ENCODE measurements around the gene FBXL13.
"Not testable (repeated sequence)": the region's sequence is repeated elsewhere in the genome, so short reads cannot be mapped to it uniquely, and the experiment has no call there.

FBXL13 gene

GRCh38 chr7:102810916-102811315 lies 263.7 kb downstream of the FBXL13 start:
- DNase-seq: no peak

DNA sequence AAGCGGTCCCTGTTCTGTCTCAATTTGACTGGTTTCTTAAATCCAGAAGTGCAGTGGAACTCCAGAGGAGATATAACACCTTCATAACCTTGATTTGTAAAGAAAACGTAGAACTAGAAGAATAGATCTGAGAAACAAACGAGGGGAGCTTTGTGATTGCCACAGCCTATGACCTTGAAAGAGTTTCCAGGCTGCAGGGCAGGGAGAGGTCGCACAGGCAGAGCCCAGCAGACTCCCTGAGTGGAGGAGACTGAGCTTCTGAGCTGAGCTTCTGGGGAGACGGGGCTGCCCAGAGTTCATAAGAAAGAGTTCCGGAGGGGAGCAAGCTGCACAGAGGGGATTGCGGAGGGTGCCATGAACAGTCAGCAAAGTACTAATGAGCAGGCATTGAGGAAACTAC lies 268.0 kb downstream of the FBXL13 start:
- DNase-seq: no peak

DNA sequence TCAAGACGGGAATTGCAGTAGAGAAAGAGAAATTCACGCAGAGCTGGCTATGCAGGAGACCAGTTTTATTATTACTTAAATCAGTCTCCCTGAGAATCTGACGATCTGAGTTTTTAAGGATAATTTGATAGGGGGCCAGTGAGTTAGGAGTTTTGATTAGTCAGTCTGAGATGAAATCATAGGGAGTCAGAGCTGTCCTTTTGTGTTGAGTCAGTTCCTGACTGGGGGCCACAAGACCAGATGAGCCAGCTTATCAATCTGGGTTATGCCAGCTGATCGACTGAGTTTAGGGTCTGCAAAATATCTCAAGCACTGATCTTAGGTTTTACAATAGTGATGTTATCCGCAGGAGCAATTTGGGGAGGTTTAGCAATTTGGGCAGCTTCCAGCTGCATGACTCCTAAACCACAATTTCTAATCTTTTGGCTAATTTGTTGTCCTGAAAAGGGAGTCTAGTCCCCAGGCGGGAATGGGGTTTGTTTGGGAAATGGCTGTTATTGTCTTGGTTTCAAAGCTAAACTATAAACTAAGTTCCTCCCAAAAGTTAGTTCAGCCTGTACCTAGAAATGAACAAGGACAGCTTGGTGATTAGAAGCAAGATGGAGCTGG lies 278.5 kb downstream of the FBXL13 start:
- not testable (repeated sequence) for DNase-seq

DNA sequence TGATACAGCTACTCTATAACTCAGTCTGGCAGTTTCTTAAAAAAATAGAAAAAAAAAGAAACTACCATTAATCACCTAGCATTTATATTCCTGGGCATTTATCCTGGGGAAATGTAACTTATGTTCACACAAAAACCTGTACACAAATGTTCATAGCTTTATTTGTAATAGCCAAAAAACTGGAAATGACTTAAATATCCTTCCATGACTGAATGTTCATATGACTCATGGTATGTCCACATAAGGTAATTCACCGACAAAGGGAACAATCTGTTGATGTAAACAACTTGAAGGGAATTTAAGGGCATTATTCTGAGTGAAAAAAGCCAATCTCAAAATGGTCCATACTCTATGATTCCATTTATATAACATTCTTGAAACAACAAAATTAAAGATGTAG lies 280.0 kb downstream of the FBXL13 start:
- DNase-seq: not testable (repeated sequence)

- not testable (repeated sequence) for DNase-seq
Measured at GRCh38 chr7:102791831-102792230, 282.8 kb downstream of the FBXL13 start.

DNA sequence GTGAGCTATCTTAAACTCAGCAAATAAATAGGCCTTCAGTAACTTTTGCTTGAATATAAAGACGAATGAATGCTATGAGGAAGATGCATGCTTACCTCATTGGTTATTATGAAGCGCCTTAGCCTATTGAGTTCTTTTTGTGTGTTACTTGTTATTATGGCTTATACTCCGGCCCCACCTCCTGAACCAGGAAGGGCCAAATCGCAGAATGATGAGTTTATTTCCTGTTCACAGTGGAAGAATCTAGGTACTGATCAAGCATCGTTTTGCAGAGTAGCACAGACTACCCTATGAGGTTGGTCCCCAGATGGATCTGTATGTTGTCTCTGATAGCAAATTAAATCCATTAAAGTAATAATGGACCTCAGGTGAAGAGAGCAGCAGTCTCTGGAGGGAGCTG lies 283.2 kb downstream of the FBXL13 start:
- DNase-seq: not testable (repeated sequence)

GRCh38 chr7:102790364-102791100 lies 284.1 kb downstream of the FBXL13 start:
- DNase-seq: not testable (repeated sequence)

GRCh38 chr7:102788770-102789169 lies 285.8 kb downstream of the FBXL13 start:
- DNase-seq: not testable (repeated sequence)

GRCh38 chr7:102780926-102781325 lies 293.7 kb downstream of the FBXL13 start:
- DNase-seq: not testable (repeated sequence)

GRCh38 chr7:102778663-102779062 lies 295.9 kb downstream of the FBXL13 start:
- not testable (repeated sequence) for DNase-seq

- not testable (repeated sequence) for DNase-seq
Measured at GRCh38 chr7:102776217-102776616, 298.4 kb downstream of the FBXL13 start.

DNA sequence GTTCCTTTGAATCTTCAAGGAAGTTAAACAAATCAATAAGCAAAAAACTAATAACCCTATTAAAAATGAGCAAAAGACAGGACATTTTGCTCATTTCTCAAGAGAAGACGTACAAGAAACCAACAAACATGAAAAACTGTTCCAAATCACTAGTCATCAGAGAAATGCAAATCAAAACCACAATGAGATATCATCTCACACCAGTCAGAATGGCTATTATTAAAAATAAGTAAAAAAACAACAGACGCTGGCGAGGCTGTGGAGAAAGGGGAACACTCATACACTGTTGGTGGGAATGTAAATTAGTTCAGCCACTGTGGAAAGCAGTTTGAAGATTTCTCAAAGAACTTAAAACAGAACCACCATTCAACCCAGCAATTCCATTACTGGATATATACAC lies 304.1 kb downstream of the FBXL13 start:
- not testable (repeated sequence) for DNase-seq

- DNase-seq: not testable (repeated sequence)
Measured at GRCh38 chr7:102769657-102770192, 304.9 kb downstream of the FBXL13 start.

GRCh38 chr7:102763295-102763905 lies 311.2 kb downstream of the FBXL13 start:
- not testable (repeated sequence) for DNase-seq
